ENCODE data around the gene KANSL1. TPM values are rescaled to one million over a fixed set of nuclear protein-coding genes. Genes with fewer than 3 reads are reported as not detected.

KANSL1 gene
- total and polyA plus RNA-seq, 10 of the 15 experiments (the other 5 are each of a cell fraction or from before 2014, with no cell fraction given): 4.7 to 60.6 (median 28.0) TPM

GRCh38 chr17:46078675-46079074 lies 114.6 kb downstream of the KANSL1 start:
- H3K9ac ChIP-seq (ENCODE audit: control insufficient read depth, insufficient read depth, low read length): no peak overlapping the region
- H3K27me3 ChIP-seq (replicated peaks in 1 of 2; ENCODE audit: control insufficient read depth in 2 of 2, insufficient read depth in 2 of 2, low read length in 1 of 2): no peaks in the 10 kb centered on the region
- no peak for DNase-seq (ENCODE audit: low read depth, low spot score)
- H3K4me2 ChIP-seq (ENCODE audit: control insufficient read depth, insufficient read depth): no peak overlapping the region
- POLR2A ChIA-PET: no interaction called here
- H3K9me3 ChIP-seq (replicated peaks; ENCODE audit: control insufficient read depth, insufficient read depth, low read length): no peaks in the 10 kb centered on the region
- FAIRE-seq: no peak
- H3K4me1 ChIP-seq (ENCODE audit: control insufficient read depth, insufficient read depth, low read length): no peaks in the 10 kb centered on the region
- BruUV-seq (replicated peaks): TSS peak; percentile 16
- CTCF ChIA-PET: interaction anchor here (0.6 to 1.8 kb wide), 4 partner anchors 11 to 110 kb away, joined by 3 to 5 read pairs (median 4); no protein-coding TSS in a partner anchor
- no peak overlapping the region for H3K4me3 ChIP-seq
- SMC1A ChIA-PET (ENCODE audit: uncharacterized antibody, unreplicated experiment): interaction anchor here (0.9 to 1.5 kb wide), 4 partner anchors 13 to 105 kb away, joined by 3 to 4 read pairs (median 4); no protein-coding TSS in a partner anchor
- H4K20me1 ChIP-seq (ENCODE audit: control insufficient read depth, insufficient read depth): no peaks in the 10 kb centered on the region; the same call in 1 of the 2 replicates
- intact Hi-C loops (cut with micrococcal nuclease; ENCODE audit: unreplicated experiment) (no loop called here), in situ Hi-C loops (cut with MboI) (no loop called here)
- RAD21 ChIA-PET (ENCODE audit: unreplicated experiment): no interaction called here
- H2AFZ ChIP-seq (ENCODE audit: control insufficient read depth, low read depth, low read length): no peak overlapping the region
- WGBS (ENCODE audit: insufficient coverage, insufficient replicate concordance, low lambda C conversion rate, missing lambda C conversion rate): 100% methylated on average over 4 of the region's 4 CpGs
- H3K27ac ChIP-seq (ENCODE audit: control insufficient read depth, insufficient read depth): no peak overlapping the region
- no peak for TF ChIP-seq FOXM1 (IDR thresholded peaks at IDR 0.05; ENCODE audit: low read depth, low read length)
- no peak for ATAC-seq
- H3K79me2 ChIP-seq (ENCODE audit: control insufficient read depth, insufficient read depth, low read length): no peaks in the 10 kb centered on the region; the same call in none of the 2 replicates
- H3K36me3 ChIP-seq (ENCODE audit: control insufficient read depth in 2 of 2, insufficient read depth in 2 of 2, low read length in 1 of 2): peaks cover 0 to 4% of the 10 kb centered on the region in 2 experiments; a peak in 2 of 4 replicates

GRCh38 chr17:46074540-46074939 lies 118.7 kb downstream of the KANSL1 start:
- H4K20me1 ChIP-seq (ENCODE audit: control insufficient read depth, insufficient read depth): no peaks in the 10 kb centered on the region
- POLR2A ChIA-PET: interaction anchor here (1.1 kb wide), 1 partner anchor 17 kb away, joined by 3 read pairs; no protein-coding TSS in a partner anchor
- no peaks in the 10 kb centered on the region; a peak in 2 of 4 replicates for H3K36me3 ChIP-seq (ENCODE audit: control insufficient read depth in 2 of 2, insufficient read depth in 2 of 2, low read length in 1 of 2)
- SMC1A ChIA-PET (ENCODE audit: uncharacterized antibody, unreplicated experiment): interaction anchor here (0.7 kb wide), 1 partner anchor 13 kb away, joined by 3 read pairs; no protein-coding TSS in a partner anchor
- ATAC-seq: no peak
- FAIRE-seq: no peak
- no peak overlapping the region for H3K4me2 ChIP-seq (ENCODE audit: control insufficient read depth, insufficient read depth)
- 95% methylated on average over 1 of the region's 1 CpG for WGBS (ENCODE audit: insufficient coverage, insufficient replicate concordance, low lambda C conversion rate, missing lambda C conversion rate)
- H3K4me3 ChIP-seq: no peak overlapping the region
- no peaks in the 10 kb centered on the region for H3K9me3 ChIP-seq (replicated peaks; ENCODE audit: control insufficient read depth, insufficient read depth, low read length)
- DNase-seq (ENCODE audit: low read depth, low spot score): no peak
- H3K79me2 ChIP-seq (ENCODE audit: control insufficient read depth, insufficient read depth, low read length): peaks cover 2% of the 10 kb centered on the region
- no peaks in the 10 kb centered on the region for H3K4me1 ChIP-seq (ENCODE audit: control insufficient read depth, insufficient read depth, low read length)
- no peaks in the 10 kb centered on the region for H3K27me3 ChIP-seq (replicated peaks in 1 of 2; ENCODE audit: control insufficient read depth in 2 of 2, insufficient read depth in 2 of 2, low read length in 1 of 2)
- in situ Hi-C loops (cut with MboI): no loop called here
- no TSS peak for BruUV-seq (replicated peaks)
- RAD21 ChIA-PET (ENCODE audit: unreplicated experiment): no interaction called here
- TF ChIP-seq SPI1 (IDR thresholded peaks at IDR 0.05; ENCODE audit: borderline replicate concordance, insufficient read depth, low read depth, low read length): no peak
- no peak for TF ChIP-seq CBFB (IDR thresholded peaks at IDR 0.05; ENCODE audit: low read depth)
- no peak for TF ChIP-seq SP1 (IDR thresholded peaks at IDR 0.05; ENCODE audit: low read depth, low read length)
- no peak for TF ChIP-seq SMAD1 (IDR thresholded peaks at IDR 0.05; ENCODE audit: low read depth, partially characterized antibody)
- no peak for TF ChIP-seq IRF5 (IDR thresholded peaks at IDR 0.05; ENCODE audit: borderline replicate concordance)
- TF ChIP-seq RBBP5 (conservative IDR thresholded peaks at IDR 0.05): no peak
- no peak for TF ChIP-seq SKIL (IDR thresholded peaks at IDR 0.05; ENCODE audit: low read depth, poor library complexity, severe bottlenecking)
- no peak for TF ChIP-seq RCOR1 (conservative IDR thresholded peaks at IDR 0.05; ENCODE audit: low read depth, low read length)
- TF ChIP-seq IKZF2 (IDR thresholded peaks at IDR 0.05): no peak
- TF ChIP-seq IRF4 (IDR thresholded peaks at IDR 0.05; ENCODE audit: low read depth, low read length): no peak
- CTCF ChIA-PET: interaction anchor here (2.6 kb wide), 1 partner anchor 138 kb away, joined by 8 read pairs; no protein-coding TSS in a partner anchor
- H3K27ac ChIP-seq (ENCODE audit: control insufficient read depth, insufficient read depth): no peak overlapping the region
- H3K9ac ChIP-seq (ENCODE audit: control insufficient read depth, insufficient read depth, low read length): no peak overlapping the region
- no peak overlapping the region for H2AFZ ChIP-seq (ENCODE audit: control insufficient read depth, low read depth, low read length)
- intact Hi-C loops (cut with micrococcal nuclease; ENCODE audit: unreplicated experiment): no loop called here
